HEK293 (cell line): ENCODE measurements around the gene OBSL1.

Experiments
- CTCF ChIA-PET: fragments of 350-600 bp; formaldehyde crosslinking; extraction: SDS; loops from one replicate; lab custom pipeline; 2021; ENCODE audit warnings: antibody characterized with exemption; lab: Yijun Ruan, JAX
- POLR2A ChIA-PET: fragments of 300-600 bp; formaldehyde crosslinking; extraction: SDS; loops from one replicate; lab custom pipeline; 2020; ENCODE audit warnings: antibody characterized with exemption, inconsistent platforms; lab: Yijun Ruan, JAX
- H3K27ac ChIP-seq: fragments of 200-500 bp; sonication (Bioruptor generic); 2 replicates; pipeline ENCODE4 v1.5.1; 2014; ENCODE audit warnings: low read depth, low read length, control low read depth, inconsistent platforms; ENCODE audit errors: extremely low read depth
- H3K36me3 ChIP-seq, 2 experiments: fragments of 200-500 bp in 1 of 2; sonication (Bioruptor generic) in 1 of 2; 1 replicate in 1 of 2; 2 replicates in 1 of 2; pipeline ENCODE4 v1.5.1; 2014 to 2017; ENCODE audit warnings: inconsistent platforms in 2 of 2, low read length in 2 of 2; ENCODE audit not compliant: control insufficient read depth in 2 of 2, insufficient read depth in 1 of 2
- H3K4me1 ChIP-seq: fragments of 200-500 bp; sonication (Bioruptor generic); 2 replicates; pipeline ENCODE4 v1.5.1; 2014; ENCODE audit warnings: mild to moderate bottlenecking, low read length, inconsistent platforms; ENCODE audit not compliant: control insufficient read depth, insufficient read depth
- H3K4me3 ChIP-seq: 2 replicates; pipeline ENCODE4 v1.5.1; 2011; ENCODE audit warnings: low read depth, mild to moderate bottlenecking, control low read depth, low read length, moderate library complexity
- H3K9me3 ChIP-seq: fragments of 200-500 bp; sonication (Bioruptor generic); 2 replicates; pipeline ENCODE4 v1.5.1; 2014; ENCODE audit warnings: low read depth, low read length, inconsistent platforms; ENCODE audit not compliant: control insufficient read depth, insufficient read depth
- BCL11B ChIP-seq: fragments of 450-650 bp; formaldehyde crosslinking; IDR thresholded peaks from 2 replicates; pipeline ENCODE4 v1.5.1; 2016; ENCODE audit warnings: low read depth, missing biosample characterization, missing genetic modification characterization
- GLI4 ChIP-seq: fragments of 450-650 bp; formaldehyde crosslinking; IDR thresholded peaks from 2 replicates; pipeline ENCODE4 v1.5.1; 2016; ENCODE audit warnings: missing biosample characterization, missing genetic modification characterization
- KLF9 ChIP-seq: fragments of 450-650 bp; formaldehyde crosslinking; IDR thresholded peaks from 2 replicates; pipeline ENCODE4 v1.5.1; 2016; ENCODE audit warnings: missing biosample characterization, missing genetic modification characterization, low read depth
- PATZ1 ChIP-seq: fragments of 450-650 bp; formaldehyde crosslinking; IDR thresholded peaks from 2 replicates; pipeline ENCODE4 v1.5.1; 2016; ENCODE audit warnings: missing biosample characterization, missing genetic modification characterization
- PRDM1 ChIP-seq: fragments of 450-650 bp; formaldehyde crosslinking; IDR thresholded peaks from 2 replicates; pipeline ENCODE4; 2016; ENCODE audit warnings: missing biosample characterization, missing genetic modification characterization
- TRIM28 ChIP-seq: IDR thresholded peaks from 2 replicates; pipeline ENCODE4 v1.6.1; 2011; ENCODE audit warnings: low read length, control low read depth, borderline replicate concordance
- ZBTB10 ChIP-seq: fragments of 450-650 bp; formaldehyde crosslinking; IDR thresholded peaks from 2 replicates; pipeline ENCODE4 v1.5.1; 2016; ENCODE audit warnings: missing biosample characterization, missing genetic modification characterization
- ZBTB17 ChIP-seq: fragments of 450-650 bp; formaldehyde crosslinking; IDR thresholded peaks from 2 replicates; pipeline ENCODE4 v1.5.1; 2016; ENCODE audit warnings: missing biosample characterization, missing genetic modification characterization
- ZBTB6 ChIP-seq: fragments of 450-650 bp; formaldehyde crosslinking; IDR thresholded peaks from 2 replicates; pipeline ENCODE4 v1.5.1; 2017; ENCODE audit warnings: missing biosample characterization, missing genetic modification characterization
- ZBTB7A ChIP-seq: fragments of 450-650 bp; formaldehyde crosslinking; IDR thresholded peaks from 2 replicates; pipeline ENCODE4 v1.5.1; 2016; ENCODE audit warnings: low read depth, missing biosample characterization, missing genetic modification characterization
- ZFHX2 ChIP-seq: fragments of 450-650 bp; formaldehyde crosslinking; conservative IDR thresholded peaks from 2 replicates; pipeline ENCODE4 v1.5.1; 2016; ENCODE audit warnings: missing biosample characterization, missing genetic modification characterization
- ZNF114 ChIP-seq: fragments of 450-650 bp; formaldehyde crosslinking; IDR thresholded peaks from 2 replicates; pipeline ENCODE4 v1.5.0; 2017; ENCODE audit warnings: missing biosample characterization, missing genetic modification characterization
- ZNF169 ChIP-seq: fragments of 450-650 bp; formaldehyde crosslinking; IDR thresholded peaks from 2 replicates; pipeline ENCODE4 v1.5.1; 2016; ENCODE audit warnings: missing biosample characterization, missing genetic modification characterization
- ZNF174 ChIP-seq: fragments of 450-650 bp; formaldehyde crosslinking; IDR thresholded peaks from 2 replicates; pipeline ENCODE4 v1.5.0; 2017; ENCODE audit warnings: missing biosample characterization, mild to moderate bottlenecking, missing genetic modification characterization
- ZNF324 ChIP-seq: fragments of 450-650 bp; formaldehyde crosslinking; IDR thresholded peaks from 2 replicates; pipeline ENCODE4 v1.5.1; 2016; ENCODE audit warnings: missing biosample characterization, missing genetic modification characterization
- ZNF391 ChIP-seq: fragments of 450-650 bp; formaldehyde crosslinking; IDR thresholded peaks from 2 replicates; pipeline ENCODE4 v1.5.1; 2016; ENCODE audit warnings: low read depth, missing biosample characterization, missing genetic modification characterization, borderline replicate concordance
- ZNF404 ChIP-seq: fragments of 450-650 bp; formaldehyde crosslinking; IDR thresholded peaks from 2 replicates; pipeline ENCODE4 v1.5.1; 2017; ENCODE audit warnings: missing biosample characterization, missing genetic modification characterization
- ZNF473 ChIP-seq: fragments of 450-650 bp; formaldehyde crosslinking; IDR thresholded peaks from 2 replicates; pipeline ENCODE4 v1.5.1; 2017; ENCODE audit warnings: missing biosample characterization, missing genetic modification characterization
- ZNF623 ChIP-seq: fragments of 450-650 bp; formaldehyde crosslinking; IDR thresholded peaks from 2 replicates; pipeline ENCODE4 v1.5.1; 2016; ENCODE audit warnings: missing biosample characterization, missing genetic modification characterization
- ZNF624 ChIP-seq: fragments of 450-650 bp; formaldehyde crosslinking; IDR thresholded peaks from 2 replicates; pipeline ENCODE4 v1.5.1; 2017; ENCODE audit warnings: missing biosample characterization, missing genetic modification characterization
- ZNF660 ChIP-seq: fragments of 450-650 bp; IDR thresholded peaks from 2 replicates; pipeline ENCODE4 v1.5.1; 2018; ENCODE audit warnings: missing biosample characterization, mild to moderate bottlenecking, missing genetic modification characterization
- ZNF792 ChIP-seq: fragments of 450-650 bp; formaldehyde crosslinking; IDR thresholded peaks from 2 replicates; pipeline ENCODE4 v1.5.1; 2016; ENCODE audit warnings: missing biosample characterization, missing genetic modification characterization
- ZSCAN18 ChIP-seq: fragments of 450-650 bp; formaldehyde crosslinking; IDR thresholded peaks from 2 replicates; pipeline ENCODE4 v1.5.1; 2016; ENCODE audit warnings: missing biosample characterization, missing genetic modification characterization
- ZSCAN23 ChIP-seq: fragments of 450-650 bp; formaldehyde crosslinking; IDR thresholded peaks from 2 replicates; pipeline ENCODE4 v1.5.1; 2016; ENCODE audit warnings: missing biosample characterization, missing genetic modification characterization
- ZSCAN4 ChIP-seq: fragments of 450-650 bp; formaldehyde crosslinking; IDR thresholded peaks from 2 replicates; pipeline ENCODE4 v1.5.1; 2017; ENCODE audit warnings: missing biosample characterization, missing genetic modification characterization
- ZSCAN5A ChIP-seq: fragments of 450-650 bp; formaldehyde crosslinking; IDR thresholded peaks from 2 replicates; pipeline ENCODE4 v1.5.1; 2016; ENCODE audit warnings: missing biosample characterization, missing genetic modification characterization

The OBSL1 gene

GRCh38 chr2:219571311-219572236 is at the start of gene OBSL1:
Gene OBSL1 (minus strand): TSS chr2:219571539. CDS start chr2:219571232, 307 bp downstream.
- Histone ChIP-seq H3K4me3 (peak within 1 kb of the TSS; percentile 91), H3K27ac (peak within 1 kb of the TSS; percentile 86), H3K9me3 (no peaks in the 10 kb centered on the region), H3K4me1 (peaks cover 14% of the 10 kb centered on the region), H3K36me3 (peaks cover 0 to 35% of the 10 kb centered on the region in 2 experiments; a peak in 1 of 3 replicates)
- ChIA-PET POLR2A (interaction anchor here (0.6 to 2.5 kb wide), 13 partner anchors 11 to 292 kb away, joined by 3 to 44 read pairs (median 5); partner anchors contain the start of genes CHPF, STK11IP and TMEM198), CTCF (interaction anchor here (0.7 to 3.5 kb wide), 8 partner anchors 11 to 1200 kb away, joined by 3 to 32 read pairs (median 4); no protein-coding TSS in a partner anchor)
- TF ChIP-seq PRDM1 (tag by site-specific recombination) (peak; percentile 88), ZNF324 (tag by site-specific recombination) (peak; percentile 81; the same call in 1 of the 2 replicates), ZFHX2 (peak; percentile 90), ZBTB10 (peak; percentile 95), ZBTB6 (no peak), ZSCAN4 (tag by site-specific recombination) (peak; percentile 98), ZNF404 (no peak), ZNF792 (0 out of 2 replicates have a peak, but pooled peaks have one; percentile 64), PATZ1 (tag by site-specific recombination) (peak; percentile 82), ZNF624 (no peak), ZNF473 (peak; percentile 90; the same call in 1 of the 2 replicates), BCL11B (tag by site-specific recombination) (peak; percentile 83), TRIM28 (0 out of 2 replicates have a peak, but pooled peaks have one; percentile 51), ZSCAN23 (tag by site-specific recombination) (peak; percentile 81; the same call in 1 of the 2 replicates), ZNF391 (tag by site-specific recombination) (peak; percentile 84; the same call in 1 of the 2 replicates), ZSCAN5A (tag by site-specific recombination) (no peak), ZSCAN18 (tag by site-specific recombination) (peak; percentile 91; the same call in 1 of the 2 replicates), KLF9 (peak; percentile 48), ZNF174 (tag by site-specific recombination) (no peak), ZNF660 (tag by site-specific recombination) (no peak), ZBTB17 (peak; percentile 57; the same call in 1 of the 2 replicates), ZBTB7A (tag by site-specific recombination) (peak; percentile 20; the same call in 1 of the 2 replicates), ZNF114 (tag by site-specific recombination) (peak; percentile 41; the same call in 1 of the 2 replicates), GLI4 (tag by site-specific recombination) (peak; percentile 90; the same call in 1 of the 2 replicates), ZNF623 (tag by site-specific recombination) (no peak), ZNF169 (peak; percentile 86; the same call in 1 of the 2 replicates)
